Liver (tissue), 3 donors: Measurements from ENCODE around the gene SLC17A7.

Source experiments
- CTCF ChIP-seq: fragments of 150-350 bp; IDR thresholded peaks from 2 replicates; pipeline ENCODE4 v1.5.1; 2017; ENCODE audit warnings: improper control_type of control experiment, low read depth, low read length; ENCODE audit not compliant: missing input control
- EGR1 ChIP-seq, 2 donors: IDR thresholded peaks; 2 replicates each; pipeline ENCODE4 v1.6.1; 2016 to 2018; ENCODE audit warnings: antibody characterized with exemption in 2 of 2, low read depth in 2 of 2
- GABPA ChIP-seq, 2 donors: IDR thresholded peaks in 1 of 2; conservative IDR thresholded peaks in 1 of 2; 2 replicates each; pipeline ENCODE4 v1.6.1; 2016; ENCODE audit warnings: antibody characterized with exemption in 2 of 2, mild to moderate bottlenecking in 1 of 2, moderate library complexity in 1 of 2
- JUND ChIP-seq, 2 donors: IDR thresholded peaks; 2 replicates each; pipeline ENCODE4 v1.6.1; 2016; ENCODE audit warnings: antibody characterized with exemption in 2 of 2
- REST ChIP-seq: IDR thresholded peaks from 2 replicates; pipeline ENCODE4 v1.6.1; 2016; ENCODE audit warnings: antibody characterized with exemption, mild to moderate bottlenecking
- RXRA ChIP-seq, 2 donors: IDR thresholded peaks; 2 replicates each; pipeline ENCODE4 v1.6.1; 2017 to 2018; ENCODE audit warnings: antibody characterized with exemption in 2 of 2, mild to moderate bottlenecking in 1 of 2
- SP1 ChIP-seq: IDR thresholded peaks from 2 replicates; pipeline ENCODE4 v1.6.1; 2018; ENCODE audit warnings: antibody characterized with exemption, mild to moderate bottlenecking
- YY1 ChIP-seq: IDR thresholded peaks from 2 replicates; pipeline ENCODE4 v1.6.1; 2016; ENCODE audit warnings: antibody characterized with exemption, mild to moderate bottlenecking
- ZBTB33 ChIP-seq: IDR thresholded peaks from 2 replicates; pipeline ENCODE4 v1.6.1; 2016; ENCODE audit warnings: antibody characterized with exemption
- donor health status: healthy.
- donor health status: healthy.

GRCh38 chr19:49434907-49435583, 6.3 kb downstream of the SLC17A7 start:
- no peak for TF ChIP-seq SP1
- TF ChIP-seq REST: no peak
- TF ChIP-seq CTCF: no peak
- no peak for TF ChIP-seq ZBTB33
- no peak for TF ChIP-seq EGR1 (IDR thresholded peaks at IDR 0.05; ENCODE audit: low read depth in 2 of 2)
- no peak for TF ChIP-seq RXRA (IDR thresholded peaks at IDR 0.05)
- no peak for TF ChIP-seq JUND (IDR thresholded peaks at IDR 0.05)
- TF ChIP-seq YY1: no peak
- TF ChIP-seq GABPA (IDR thresholded peaks at IDR 0.05 in 1 of 2, conservative IDR thresholded peaks at IDR 0.05 in 1 of 2): no peak
